HG02981 (cell line): ENCODE results near the gene PTMA.
"Not testable (repeated sequence)": the region's sequence is repeated elsewhere in the genome, so short reads cannot be mapped to it uniquely, and the experiment has no call there.

Source experiments
- ATAC-seq: cut with Tn5 transposase; IDR thresholded peaks from one replicate; pipeline ENCODE4 v1.9.1; 2021; ENCODE audit warnings: mild to moderate bottlenecking, moderate library complexity; ENCODE audit not compliant: unreplicated experiment

The PTMA gene

DNA sequence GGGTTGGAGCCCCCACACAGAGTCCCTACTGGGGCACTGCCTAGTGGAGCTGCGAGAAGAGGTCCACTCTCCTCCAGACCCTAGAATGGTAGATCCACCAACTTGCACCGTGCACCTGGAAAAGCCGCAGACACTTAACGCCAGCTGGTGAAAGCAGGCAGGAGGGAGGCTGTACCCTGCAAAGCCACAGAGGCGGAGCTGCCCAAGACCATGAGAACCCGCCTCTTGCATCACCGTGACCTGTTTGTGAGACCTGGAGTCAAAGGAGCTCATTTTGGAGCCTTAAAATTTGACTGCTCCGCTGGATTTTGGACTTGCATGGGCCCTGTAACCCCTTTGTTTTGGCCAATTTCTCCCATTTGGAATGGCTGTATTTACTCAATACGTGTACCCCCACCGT is 40.7 kb downstream of the PTMA start:
- ATAC-seq, result not testable (repeated sequence)

DNA sequence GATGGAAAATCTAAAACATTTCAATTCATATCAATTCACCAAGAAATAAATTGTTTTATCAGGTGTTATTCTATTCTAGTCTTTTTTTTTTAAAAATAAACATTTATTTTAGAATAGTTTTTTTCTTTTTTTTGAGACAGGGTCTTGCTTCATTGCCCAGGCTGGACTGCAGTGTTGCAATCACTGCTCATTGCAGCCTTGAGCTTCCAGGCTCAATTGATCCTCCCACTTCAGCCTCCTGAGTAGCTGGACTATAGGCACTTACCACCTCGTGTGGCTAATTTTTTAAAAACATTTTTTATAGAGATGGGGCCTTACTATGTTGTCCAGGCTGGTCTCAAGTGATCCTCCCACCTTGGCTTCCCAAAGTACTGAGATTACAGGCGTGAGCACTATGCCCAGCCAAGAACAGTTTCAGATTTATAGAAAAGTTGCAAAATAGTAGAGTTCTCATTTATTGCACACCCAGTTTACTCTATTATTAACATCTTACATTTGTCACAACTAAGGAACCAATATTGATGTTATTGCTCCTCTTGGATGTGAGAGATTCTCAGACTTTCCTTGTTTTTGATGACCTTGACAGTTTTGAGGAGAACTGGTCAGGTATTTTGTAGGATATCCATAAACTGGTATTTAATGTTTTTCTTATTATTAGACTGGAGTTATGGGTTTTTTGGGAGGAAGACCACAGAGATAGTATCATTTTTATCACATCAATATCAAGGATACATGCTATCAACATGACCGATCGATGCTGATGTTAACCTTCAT is 42.9 kb downstream of the PTMA start:
- no peak for ATAC-seq

DNA sequence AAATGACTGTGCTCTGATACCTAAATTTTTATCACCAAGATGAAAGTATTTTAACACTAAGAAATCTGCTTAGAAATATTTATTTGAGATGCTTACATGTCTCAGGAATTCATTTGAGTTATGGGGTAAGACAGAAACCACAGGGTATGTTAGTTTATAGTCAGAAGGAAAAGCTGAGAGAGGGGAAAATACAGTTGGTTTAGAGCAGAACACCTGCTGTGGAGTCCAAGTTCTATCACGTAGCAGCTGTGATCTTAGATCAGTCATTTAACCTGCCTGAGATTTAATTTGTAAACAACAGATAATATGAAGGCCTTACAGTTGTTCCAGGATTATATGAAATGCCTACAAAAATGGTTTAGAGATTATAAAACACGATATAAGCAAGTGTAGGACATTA is 43.7 kb downstream of the PTMA start:
- ATAC-seq, result no peak

DNA sequence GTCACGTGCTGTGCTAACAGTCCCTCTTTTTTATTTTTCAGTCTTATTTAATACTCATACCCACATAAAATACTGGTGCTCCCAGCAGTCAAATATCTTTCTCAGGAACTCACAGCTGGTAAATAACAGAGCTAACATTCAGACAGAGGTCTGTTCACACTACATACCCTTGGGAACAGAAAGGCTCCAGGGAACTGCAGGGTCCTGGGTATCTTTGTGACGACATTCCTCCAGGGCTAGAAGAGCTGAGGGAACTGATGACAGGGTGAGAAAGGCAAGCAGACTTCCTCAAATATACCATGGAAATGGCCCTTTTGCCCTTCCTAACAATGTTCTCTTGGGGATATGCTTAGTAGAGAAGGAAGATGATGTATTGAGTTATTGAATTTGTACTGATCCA is 53.4 kb downstream of the PTMA start:
- ATAC-seq, result no peak
